ENCODE measurements around the gene LNX1.

DNA sequence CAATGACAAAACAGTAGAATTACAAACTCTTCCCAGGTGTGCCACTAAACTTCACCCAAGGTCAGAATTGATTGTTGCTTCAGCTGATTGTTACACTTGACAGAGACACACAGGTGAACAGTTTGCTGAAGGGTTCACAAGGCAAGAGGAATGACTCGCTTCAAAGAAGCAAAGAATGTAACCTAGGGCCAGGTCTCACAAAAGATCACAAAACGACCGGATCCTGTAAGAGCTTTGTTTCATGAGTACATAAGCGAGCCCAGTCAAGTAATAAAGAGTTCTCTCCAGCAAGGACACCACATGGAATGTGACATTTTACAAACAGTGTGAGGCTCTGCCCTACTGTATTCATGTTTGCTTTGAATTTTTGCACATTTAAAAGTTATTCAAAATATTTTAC, 9.1 kb downstream of the LNX1 start:
- TF ChIP-seq CTCF (IDR thresholded peaks at IDR 0.05) = no peak
- no peak for TF ChIP-seq POLR2A (IDR thresholded peaks at IDR 0.05)
